Keratinocyte (primary cell): ENCODE data around the gene PITPNC1.

Experiments used
- EZH2 ChIP-seq: IDR thresholded peaks from one replicate; pipeline ENCODE4 v1.6.1; 2012; ENCODE audit warnings: inconsistent platforms, mild to moderate bottlenecking, low read length, moderate library complexity
- TF ChIP-seq, protein P1 (sequence below), 3 experiments: IDR thresholded peaks in 1 of 3; conservative IDR thresholded peaks in 1 of 3; optimal IDR thresholded peaks in 1 of 3; 2 replicates in 2 of 3; 3 replicates in 1 of 3; pipeline versions ENCODE3 to v1.5.1; 2011; ENCODE audit warnings: low read length in 3 of 3, mild to moderate bottlenecking in 3 of 3, moderate library complexity in 2 of 3, control low read depth in 1 of 3, inconsistent platforms in 1 of 3; ENCODE audit not compliant: insufficient read depth in 2 of 3; ENCODE audit errors: extremely low read depth in 1 of 3

DNA sequence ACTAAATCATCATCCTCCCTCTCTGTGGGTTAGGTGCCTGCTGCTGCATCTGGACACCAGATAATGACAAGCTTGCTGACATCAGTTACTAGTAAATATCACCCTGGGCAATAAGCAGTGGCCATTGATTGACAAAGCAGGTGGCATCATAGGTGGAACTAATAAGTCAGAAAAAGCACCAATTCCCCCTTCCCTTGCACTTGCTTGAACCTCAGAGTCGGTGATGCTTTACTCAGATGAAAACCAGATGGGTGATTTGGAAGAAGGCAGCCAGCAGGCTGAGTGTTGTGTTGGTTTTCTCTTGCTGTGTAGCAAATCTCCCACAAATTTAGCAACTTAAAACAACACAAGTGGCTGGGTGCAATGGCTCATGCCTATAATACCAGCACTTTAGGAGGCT, 193.7 kb downstream of the PITPNC1 start:
- TF ChIP-seq, protein P1, sequence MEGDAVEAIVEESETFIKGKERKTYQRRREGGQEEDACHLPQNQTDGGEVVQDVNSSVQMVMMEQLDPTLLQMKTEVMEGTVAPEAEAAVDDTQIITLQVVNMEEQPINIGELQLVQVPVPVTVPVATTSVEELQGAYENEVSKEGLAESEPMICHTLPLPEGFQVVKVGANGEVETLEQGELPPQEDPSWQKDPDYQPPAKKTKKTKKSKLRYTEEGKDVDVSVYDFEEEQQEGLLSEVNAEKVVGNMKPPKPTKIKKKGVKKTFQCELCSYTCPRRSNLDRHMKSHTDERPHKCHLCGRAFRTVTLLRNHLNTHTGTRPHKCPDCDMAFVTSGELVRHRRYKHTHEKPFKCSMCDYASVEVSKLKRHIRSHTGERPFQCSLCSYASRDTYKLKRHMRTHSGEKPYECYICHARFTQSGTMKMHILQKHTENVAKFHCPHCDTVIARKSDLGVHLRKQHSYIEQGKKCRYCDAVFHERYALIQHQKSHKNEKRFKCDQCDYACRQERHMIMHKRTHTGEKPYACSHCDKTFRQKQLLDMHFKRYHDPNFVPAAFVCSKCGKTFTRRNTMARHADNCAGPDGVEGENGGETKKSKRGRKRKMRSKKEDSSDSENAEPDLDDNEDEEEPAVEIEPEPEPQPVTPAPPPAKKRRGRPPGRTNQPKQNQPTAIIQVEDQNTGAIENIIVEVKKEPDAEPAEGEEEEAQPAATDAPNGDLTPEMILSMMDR (optimal IDR thresholded peaks at IDR 0.05 in 1 of 3, IDR thresholded peaks at IDR 0.05 in 1 of 3, conservative IDR thresholded peaks at IDR 0.05 in 1 of 3; ENCODE audit: extremely low read depth in 1 of 3, insufficient read depth in 2 of 3, low read length in 3 of 3) = no peak
- no peak for TF ChIP-seq EZH2
